Frontal cortex (tissue), 4 donors: ENCODE measurements around the gene ZG16B. TPM values are rescaled to one million over a fixed set of nuclear protein-coding genes. Genes with fewer than 3 reads are reported as not detected.

Experiments
- DNase-seq, 2 donors: peaks; one replicate each; pipeline ENCODE4 v3.0.0; 2012; ENCODE audit warnings: low spot score in 2 of 2
- FAIRE-seq: peaks from 2 replicates; lab custom pipeline; 2012; peaks lifted over from hg19 to GRCh38; lab: Jason Lieb, UNC
- small RNA-seq: library from RNA; depleted of rRNA; stranded (forward); fragments of <200 nt; gene quantifications from one replicate; pipeline ENCODE3, GENCODE V24; 2014
- total RNA-seq: library from RNA; depleted of rRNA; stranded (reverse); fragments of >200 nt; gene quantifications from one replicate; pipeline ENCODE4 v1.2.3, GENCODE V29; 2014
- donor health status: control.
- donor health status: control.
- donor health status: control.

The ZG16B gene
- total RNA-seq, 1 donor from 2014 or later = not detected

DNA sequence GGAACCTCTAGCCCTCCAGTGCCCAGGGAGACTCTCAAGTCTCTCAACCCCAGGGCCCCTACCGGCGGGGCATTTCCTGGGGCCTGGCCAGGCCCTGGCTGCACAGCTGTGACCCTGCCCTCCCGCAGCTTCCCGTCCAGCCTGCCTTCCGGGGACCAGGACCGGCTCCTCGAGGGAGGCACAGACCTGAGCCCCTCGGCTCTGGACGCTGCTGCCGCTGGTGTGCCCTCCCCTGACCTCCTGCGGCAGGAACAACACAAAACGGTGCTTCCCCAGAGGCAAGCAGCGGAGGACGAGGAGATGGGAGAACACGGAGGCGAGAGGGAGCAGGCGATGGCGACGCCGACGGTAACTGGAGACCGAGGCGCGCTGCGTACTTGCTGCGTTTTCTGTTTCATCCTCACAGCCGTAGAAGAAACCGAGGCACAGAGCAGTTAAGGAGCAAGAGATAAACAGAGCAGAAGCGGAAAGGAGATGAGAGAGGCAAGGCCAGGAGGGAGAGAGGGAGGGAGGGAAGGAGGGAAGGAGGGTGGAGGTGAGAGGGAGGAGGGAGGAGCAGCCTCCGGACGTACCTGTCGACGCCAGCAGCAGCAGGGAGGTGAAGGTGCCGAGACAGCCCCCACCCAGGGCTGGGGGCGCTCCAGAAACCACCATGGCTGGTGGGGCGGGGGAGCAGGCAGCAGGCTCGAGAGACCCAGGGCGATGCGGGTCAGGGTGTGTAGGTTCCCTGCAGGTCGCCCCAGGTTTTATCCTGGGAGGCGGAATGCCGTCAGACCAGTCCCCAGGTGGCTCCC, 27.5 kb downstream of the ZG16B start, which contains the start of gene PRSS22:
Gene PRSS22 (minus strand): TSS at position 720 of the 794 bp plus-strand sequence. CDS start 66 bp downstream, at position 654.
- FAIRE-seq (no peak), DNase-seq (no peak)

DNA sequence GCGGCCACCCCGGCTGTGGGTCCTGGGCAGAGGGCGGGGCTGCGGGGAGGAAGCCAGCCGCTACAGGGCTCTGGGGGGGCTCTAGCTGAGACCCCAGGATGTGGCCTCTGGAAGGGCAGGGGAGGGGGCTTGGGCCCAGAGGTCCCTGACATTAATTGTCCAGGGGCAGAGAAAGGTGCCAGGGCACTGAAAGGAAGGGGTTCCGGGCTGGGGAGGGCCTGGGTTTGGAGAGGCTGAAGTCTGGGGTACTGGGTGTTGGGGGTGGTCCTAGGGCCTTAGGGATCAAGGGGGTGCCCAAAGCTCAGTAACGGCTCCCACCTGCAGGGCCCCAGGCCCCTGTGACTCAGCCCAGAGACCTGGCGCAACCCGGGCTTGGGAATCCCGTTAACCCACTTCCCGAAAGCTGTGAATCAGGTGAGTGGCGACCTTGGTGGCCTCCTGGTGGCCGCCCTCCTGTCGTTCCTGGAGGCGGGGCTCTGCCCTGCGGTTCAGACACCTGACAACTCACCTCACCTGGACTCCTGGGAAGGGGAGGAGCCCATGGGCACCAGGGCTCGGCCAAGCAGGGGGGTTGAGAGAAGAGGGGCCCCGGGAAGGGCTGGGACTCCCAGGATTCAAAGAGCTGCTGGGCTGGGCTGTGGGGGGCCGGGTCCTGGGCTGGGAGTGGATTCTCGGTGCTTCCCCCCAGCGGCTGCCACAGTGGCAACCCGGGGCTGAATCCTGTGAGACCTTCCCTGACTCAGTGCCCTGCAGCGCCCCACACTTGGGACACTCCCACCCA, 28.3 kb downstream of the ZG16B start:
- DNase-seq (no peak), FAIRE-seq (no peak)

DNA sequence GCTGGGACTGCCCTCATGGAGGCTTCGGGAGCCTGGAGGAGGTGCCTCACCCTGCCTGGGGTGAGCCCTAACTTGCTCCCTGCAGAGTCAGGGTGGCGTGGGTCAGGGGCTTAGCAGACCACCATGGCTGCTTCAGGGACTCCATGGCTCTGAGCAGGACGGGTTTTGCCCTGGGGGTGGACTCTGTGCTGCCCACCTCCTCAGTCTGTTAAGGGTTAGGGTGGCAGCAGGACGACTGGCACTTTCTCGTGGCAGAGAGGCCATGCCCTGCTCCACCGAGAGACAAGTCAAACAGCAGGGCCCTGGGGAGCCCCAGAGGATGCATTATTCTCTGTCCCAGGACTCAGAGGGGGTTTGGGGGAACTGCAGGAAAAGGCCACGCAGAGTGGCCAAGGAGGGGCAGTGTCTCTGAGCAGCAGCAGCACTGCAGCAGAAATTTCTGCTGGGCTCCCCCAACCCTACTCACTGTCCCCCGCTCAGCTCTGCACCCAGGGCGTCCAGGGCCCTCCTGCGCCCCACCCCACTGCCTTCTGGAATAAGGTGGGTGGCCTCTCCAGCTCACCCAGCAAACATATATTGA, 29.7 kb downstream of the ZG16B start:
- FAIRE-seq (no peak), DNase-seq (no peak)

- DNase-seq (no peak), FAIRE-seq (no peak)
Observed at GRCh38 chr16:2860826-2861567, 30.9 kb downstream of the ZG16B start.

GRCh38 chr16:2865651-2866050, 35.5 kb downstream of the ZG16B start:
- FAIRE-seq = no peak
- DNase-seq = no peak

- FAIRE-seq = no peak
- no peak for DNase-seq
Observed at GRCh38 chr16:2866431-2866830, 36.3 kb downstream of the ZG16B start.

- FAIRE-seq = no peak
Observed at GRCh38 chr16:2867661-2867986, 37.5 kb downstream of the ZG16B start.

DNA sequence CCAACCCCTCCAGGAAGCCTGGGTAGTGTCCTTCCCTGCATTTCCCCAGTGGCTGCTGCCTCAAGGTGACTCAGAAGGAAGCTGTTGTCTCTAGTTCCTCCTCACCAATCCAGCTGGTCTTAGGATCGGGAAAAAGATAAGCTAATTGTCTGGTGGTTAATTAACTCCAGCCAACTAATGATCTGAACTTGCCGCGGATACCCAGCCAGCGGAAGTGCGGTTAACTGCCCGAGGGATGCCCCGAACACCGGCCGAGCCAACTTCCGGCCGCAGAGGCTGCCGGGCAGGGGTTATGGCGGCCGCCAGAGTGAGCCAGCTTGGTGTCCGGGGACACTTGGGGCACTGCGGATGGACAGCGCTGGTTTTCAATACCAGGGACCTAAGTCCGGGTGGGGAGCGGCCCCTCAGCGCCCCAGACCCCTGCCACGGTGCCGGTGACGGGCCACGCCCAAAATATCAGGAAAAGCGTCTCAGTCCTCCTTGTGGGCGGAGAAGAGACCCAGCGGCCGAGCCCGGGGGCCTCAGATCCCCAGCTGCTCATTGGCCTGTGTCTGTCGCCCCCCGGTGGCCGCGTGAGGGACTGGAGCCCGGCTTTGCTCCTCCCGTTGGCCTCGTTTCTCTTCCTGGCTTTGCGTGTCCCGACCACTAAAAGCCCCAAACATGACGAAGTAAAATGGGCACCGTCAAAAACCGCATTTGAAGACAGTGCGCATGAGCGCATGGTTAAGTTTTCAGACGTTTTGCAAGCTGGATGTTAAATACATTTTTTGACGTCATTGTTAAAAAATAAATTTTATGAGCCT, 38.1 kb downstream of the ZG16B start:
- FAIRE-seq (no peak), DNase-seq (peak; percentile 90 to 98)

More at GRCh38 chr16:2867661-2867986, 37.5 kb downstream of the ZG16B start:
- DNase-seq = no peak

GRCh38 chr16:2871926-2872325, 41.8 kb downstream of the ZG16B start:
- DNase-seq (no peak), FAIRE-seq (no peak)

DNA sequence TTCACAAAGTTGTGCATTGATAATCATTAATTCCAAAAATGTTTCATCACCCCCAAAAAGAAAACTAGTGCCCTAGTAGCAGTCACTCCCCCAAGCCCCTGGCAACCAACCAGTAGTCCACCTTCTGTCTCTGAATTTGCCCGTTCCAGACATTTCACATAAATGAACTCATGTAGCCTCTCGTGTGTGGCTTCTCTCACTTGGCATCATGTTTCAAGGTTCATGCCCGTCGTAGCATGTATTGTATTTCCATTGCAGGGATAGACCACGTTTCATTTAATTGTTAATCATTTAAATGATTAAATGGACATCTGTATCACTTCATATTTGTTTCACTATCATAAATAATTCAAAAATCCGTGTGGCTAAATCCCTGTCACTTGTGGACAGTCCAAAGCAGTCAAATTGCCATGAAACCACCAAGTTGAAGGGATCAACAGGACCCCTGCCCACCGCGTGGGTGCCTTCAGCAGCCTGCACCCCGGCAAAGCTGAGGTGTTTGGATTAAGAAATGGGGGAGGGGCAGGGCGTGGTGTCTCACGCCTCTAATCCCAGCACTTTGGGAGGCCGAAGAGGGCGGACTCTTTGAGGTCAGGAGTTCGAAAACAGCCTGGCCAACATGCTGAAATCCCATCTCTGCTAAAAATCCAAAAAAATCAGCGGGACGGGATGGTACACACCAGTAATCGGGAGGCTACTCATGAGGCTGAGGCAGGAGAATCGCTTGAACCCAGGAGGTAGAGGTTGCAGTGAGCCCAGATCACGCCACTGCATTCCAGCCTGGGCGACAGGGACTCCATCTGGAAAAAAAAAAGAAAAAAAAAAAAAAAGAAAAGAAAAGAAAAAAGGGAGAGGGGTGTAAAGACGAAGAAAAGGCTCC, 44.2 kb downstream of the ZG16B start:
- no peak for DNase-seq
- FAIRE-seq = no peak

- FAIRE-seq = no peak
- peak; percentile 59 to 79 for DNase-seq
Observed at GRCh38 chr16:2874912-2875362, 44.8 kb downstream of the ZG16B start.

GRCh38 chr16:2879854-2880508, 49.9 kb downstream of the ZG16B start:
- DNase-seq = no peak
- FAIRE-seq = no peak

Small RNAs within 50 kb of the gene (small RNA-seq; reads per million reads assigned to genes)
- not detected for gene SNORA3C

Other genes with a start within 250 kb of the ZG16B start
- 21.2 TPM for gene KCTD5, start 147.8 kb upstream of the ZG16B start, total RNA-seq
- 1.6 TPM for gene PRSS27, start 110.1 kb upstream of the ZG16B start, total RNA-seq
- gene SRRM2, start 77.7 kb upstream of the ZG16B start, total RNA-seq = 40.8 TPM
- gene ELOB, start 53.0 kb upstream of the ZG16B start, total RNA-seq = 128 TPM
- not detected for gene PRSS33, start 42.7 kb upstream of the ZG16B start, total RNA-seq
- gene PRSS41, start 31.8 kb upstream of the ZG16B start, total RNA-seq = not detected
- not detected for gene PRSS21, start 13.1 kb upstream of the ZG16B start, total RNA-seq
- not detected for gene PRSS22, start 27.9 kb downstream of the ZG16B start, total RNA-seq
- gene FLYWCH2, start 52.9 kb downstream of the ZG16B start, total RNA-seq = 46.5 TPM
- gene FLYWCH1, start 81.6 kb downstream of the ZG16B start, total RNA-seq = 22.8 TPM
- gene KREMEN2, start 134.0 kb downstream of the ZG16B start, total RNA-seq = not detected
- 18.3 TPM for gene PAQR4, start 139.0 kb downstream of the ZG16B start, total RNA-seq
- gene PKMYT1, start 150.1 kb downstream of the ZG16B start, total RNA-seq = 1.2 TPM
- gene CLDN9, start 182.6 kb downstream of the ZG16B start, total RNA-seq = not detected
- gene CLDN6, start 187.9 kb downstream of the ZG16B start, total RNA-seq = 0.41 TPM
- gene TNFRSF12A, start 190.1 kb downstream of the ZG16B start, total RNA-seq = 0.82 TPM
- gene HCFC1R1, start 193.6 kb downstream of the ZG16B start, total RNA-seq = 15.5 TPM
- 6.1 TPM for gene THOC6, start 193.7 kb downstream of the ZG16B start, total RNA-seq
- not detected for gene BICDL2, start 206.6 kb downstream of the ZG16B start, total RNA-seq
- 0.41 TPM for gene MMP25, start 216.3 kb downstream of the ZG16B start, total RNA-seq
- 0.82 TPM for gene IL32, start 235.3 kb downstream of the ZG16B start, total RNA-seq